ENCODE data around the gene FAF1.

DNA sequence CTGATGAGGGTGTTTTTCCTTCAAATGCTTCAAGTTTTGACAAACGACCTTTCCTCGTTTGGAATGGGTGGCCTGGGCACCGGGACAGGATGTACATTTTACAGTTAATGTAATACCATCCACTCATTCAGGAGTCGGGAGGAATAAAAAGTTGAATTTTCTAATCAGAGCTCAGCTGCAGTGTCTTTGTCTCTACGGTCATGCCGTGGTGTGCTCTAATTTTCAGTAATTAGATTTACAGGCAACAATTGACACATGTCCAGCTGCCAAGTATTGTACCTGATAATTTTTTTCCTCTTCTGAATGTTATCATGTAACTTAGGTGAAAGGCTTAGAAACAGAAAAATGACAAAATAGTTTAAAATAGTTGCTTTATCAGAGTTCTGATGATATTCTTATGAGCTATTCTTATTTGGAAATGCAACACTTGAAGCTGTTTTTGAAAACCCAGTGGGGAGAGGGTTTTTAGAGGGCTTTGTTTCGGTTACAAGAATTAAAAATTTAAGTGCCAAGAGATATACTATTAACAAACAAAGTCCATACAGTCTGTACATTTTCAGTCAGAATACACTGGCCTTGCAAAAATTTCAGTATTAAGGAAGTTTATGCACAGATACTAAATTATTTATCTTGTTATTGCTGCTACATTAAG, 11.0 kb upstream of the FAF1 start:
- no peak for TF ChIP-seq YY1 (IDR thresholded peaks at IDR 0.05)
- TF ChIP-seq, protein P1, sequence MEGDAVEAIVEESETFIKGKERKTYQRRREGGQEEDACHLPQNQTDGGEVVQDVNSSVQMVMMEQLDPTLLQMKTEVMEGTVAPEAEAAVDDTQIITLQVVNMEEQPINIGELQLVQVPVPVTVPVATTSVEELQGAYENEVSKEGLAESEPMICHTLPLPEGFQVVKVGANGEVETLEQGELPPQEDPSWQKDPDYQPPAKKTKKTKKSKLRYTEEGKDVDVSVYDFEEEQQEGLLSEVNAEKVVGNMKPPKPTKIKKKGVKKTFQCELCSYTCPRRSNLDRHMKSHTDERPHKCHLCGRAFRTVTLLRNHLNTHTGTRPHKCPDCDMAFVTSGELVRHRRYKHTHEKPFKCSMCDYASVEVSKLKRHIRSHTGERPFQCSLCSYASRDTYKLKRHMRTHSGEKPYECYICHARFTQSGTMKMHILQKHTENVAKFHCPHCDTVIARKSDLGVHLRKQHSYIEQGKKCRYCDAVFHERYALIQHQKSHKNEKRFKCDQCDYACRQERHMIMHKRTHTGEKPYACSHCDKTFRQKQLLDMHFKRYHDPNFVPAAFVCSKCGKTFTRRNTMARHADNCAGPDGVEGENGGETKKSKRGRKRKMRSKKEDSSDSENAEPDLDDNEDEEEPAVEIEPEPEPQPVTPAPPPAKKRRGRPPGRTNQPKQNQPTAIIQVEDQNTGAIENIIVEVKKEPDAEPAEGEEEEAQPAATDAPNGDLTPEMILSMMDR (IDR thresholded peaks at IDR 0.05; ENCODE audit: low read depth, low read length, missing input control), result no peak
- no peak for TF ChIP-seq REST (IDR thresholded peaks at IDR 0.05)
- no peak for TF ChIP-seq SP1 (IDR thresholded peaks at IDR 0.05)
- TF ChIP-seq GABPA (IDR thresholded peaks at IDR 0.05 in 1 of 2, conservative IDR thresholded peaks at IDR 0.05 in 1 of 2), result no peak
- TF ChIP-seq EGR1 (IDR thresholded peaks at IDR 0.05; ENCODE audit: low read depth in 2 of 2), result no peak
- TF ChIP-seq RAD21 (IDR thresholded peaks at IDR 0.05), result no peak
- TF ChIP-seq JUND (IDR thresholded peaks at IDR 0.05), result no peak
- no peak for TF ChIP-seq ZBTB33 (IDR thresholded peaks at IDR 0.05)
- TF ChIP-seq, protein P2, sequence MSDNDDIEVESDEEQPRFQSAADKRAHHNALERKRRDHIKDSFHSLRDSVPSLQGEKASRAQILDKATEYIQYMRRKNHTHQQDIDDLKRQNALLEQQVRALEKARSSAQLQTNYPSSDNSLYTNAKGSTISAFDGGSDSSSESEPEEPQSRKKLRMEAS (IDR thresholded peaks at IDR 0.05), result no peak
- TF ChIP-seq ATF3 (IDR thresholded peaks at IDR 0.05), result no peak
- no peak for TF ChIP-seq TAF1 (conservative IDR thresholded peaks at IDR 0.05)
- no peak for TF ChIP-seq HNF4G (IDR thresholded peaks at IDR 0.05)
- TF ChIP-seq FOXA1 (IDR thresholded peaks at IDR 0.05), result no peak

All from liver (tissue), 3 donors.